ENCODE measurements around the gene CDHR2.
"Not testable (repeated sequence)": the region's sequence is repeated elsewhere in the genome, so short reads cannot be mapped to it uniquely, and the experiment has no call there.

DNA sequence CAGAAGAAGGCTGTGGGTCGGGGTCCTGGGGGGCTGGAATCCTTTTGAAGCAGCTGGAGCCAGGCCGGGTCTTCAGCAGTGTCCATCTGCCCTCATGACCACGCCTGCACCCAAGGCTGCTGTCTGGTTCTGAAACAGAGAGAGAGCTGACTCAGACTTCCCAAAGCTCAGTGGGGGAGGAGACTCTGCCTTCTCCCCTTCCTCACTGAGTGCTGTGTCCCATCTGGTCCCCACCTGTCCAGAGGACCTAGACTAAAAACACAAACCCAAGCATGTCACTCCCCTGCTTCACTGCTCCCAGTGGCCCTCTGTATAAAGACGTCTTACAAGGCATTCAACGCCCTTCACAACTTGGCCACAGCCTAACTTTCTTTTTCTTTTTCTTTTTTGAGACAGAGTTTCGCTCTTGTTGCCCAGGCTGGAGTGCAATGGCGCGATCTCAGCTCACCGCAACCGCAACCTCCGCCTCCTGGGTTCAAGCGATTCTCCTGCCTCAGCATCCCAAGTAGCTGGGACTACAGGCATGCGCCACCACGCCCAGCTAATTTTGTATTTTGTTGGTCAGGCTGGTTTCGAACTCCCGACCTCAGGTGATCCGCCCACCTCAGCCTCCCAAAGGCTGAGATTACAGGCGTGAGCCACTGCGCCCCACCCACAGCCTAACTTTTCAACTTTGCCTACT lies 50.7 kb downstream of the CDHR2 start:
- not testable (repeated sequence) for TF ChIP-seq ELF4 (CRISPR knock-in tag; IDR thresholded peaks at IDR 0.05; ENCODE audit: low read depth); SP1 (CRISPR knock-in tag; conservative IDR thresholded peaks at IDR 0.05); ZNF138 (CRISPR knock-in tag; conservative IDR thresholded peaks at IDR 0.05)
- TF ChIP-seq, protein P1, sequence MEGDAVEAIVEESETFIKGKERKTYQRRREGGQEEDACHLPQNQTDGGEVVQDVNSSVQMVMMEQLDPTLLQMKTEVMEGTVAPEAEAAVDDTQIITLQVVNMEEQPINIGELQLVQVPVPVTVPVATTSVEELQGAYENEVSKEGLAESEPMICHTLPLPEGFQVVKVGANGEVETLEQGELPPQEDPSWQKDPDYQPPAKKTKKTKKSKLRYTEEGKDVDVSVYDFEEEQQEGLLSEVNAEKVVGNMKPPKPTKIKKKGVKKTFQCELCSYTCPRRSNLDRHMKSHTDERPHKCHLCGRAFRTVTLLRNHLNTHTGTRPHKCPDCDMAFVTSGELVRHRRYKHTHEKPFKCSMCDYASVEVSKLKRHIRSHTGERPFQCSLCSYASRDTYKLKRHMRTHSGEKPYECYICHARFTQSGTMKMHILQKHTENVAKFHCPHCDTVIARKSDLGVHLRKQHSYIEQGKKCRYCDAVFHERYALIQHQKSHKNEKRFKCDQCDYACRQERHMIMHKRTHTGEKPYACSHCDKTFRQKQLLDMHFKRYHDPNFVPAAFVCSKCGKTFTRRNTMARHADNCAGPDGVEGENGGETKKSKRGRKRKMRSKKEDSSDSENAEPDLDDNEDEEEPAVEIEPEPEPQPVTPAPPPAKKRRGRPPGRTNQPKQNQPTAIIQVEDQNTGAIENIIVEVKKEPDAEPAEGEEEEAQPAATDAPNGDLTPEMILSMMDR (IDR thresholded peaks at IDR 0.05) = not testable (repeated sequence)
- TF ChIP-seq, protein P2, sequence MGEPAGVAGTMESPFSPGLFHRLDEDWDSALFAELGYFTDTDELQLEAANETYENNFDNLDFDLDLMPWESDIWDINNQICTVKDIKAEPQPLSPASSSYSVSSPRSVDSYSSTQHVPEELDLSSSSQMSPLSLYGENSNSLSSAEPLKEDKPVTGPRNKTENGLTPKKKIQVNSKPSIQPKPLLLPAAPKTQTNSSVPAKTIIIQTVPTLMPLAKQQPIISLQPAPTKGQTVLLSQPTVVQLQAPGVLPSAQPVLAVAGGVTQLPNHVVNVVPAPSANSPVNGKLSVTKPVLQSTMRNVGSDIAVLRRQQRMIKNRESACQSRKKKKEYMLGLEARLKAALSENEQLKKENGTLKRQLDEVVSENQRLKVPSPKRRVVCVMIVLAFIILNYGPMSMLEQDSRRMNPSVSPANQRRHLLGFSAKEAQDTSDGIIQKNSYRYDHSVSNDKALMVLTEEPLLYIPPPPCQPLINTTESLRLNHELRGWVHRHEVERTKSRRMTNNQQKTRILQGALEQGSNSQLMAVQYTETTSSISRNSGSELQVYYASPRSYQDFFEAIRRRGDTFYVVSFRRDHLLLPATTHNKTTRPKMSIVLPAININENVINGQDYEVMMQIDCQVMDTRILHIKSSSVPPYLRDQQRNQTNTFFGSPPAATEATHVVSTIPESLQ (CRISPR knock-in tag; IDR thresholded peaks at IDR 0.05) = not testable (repeated sequence)
- TF ChIP-seq, protein P3, sequence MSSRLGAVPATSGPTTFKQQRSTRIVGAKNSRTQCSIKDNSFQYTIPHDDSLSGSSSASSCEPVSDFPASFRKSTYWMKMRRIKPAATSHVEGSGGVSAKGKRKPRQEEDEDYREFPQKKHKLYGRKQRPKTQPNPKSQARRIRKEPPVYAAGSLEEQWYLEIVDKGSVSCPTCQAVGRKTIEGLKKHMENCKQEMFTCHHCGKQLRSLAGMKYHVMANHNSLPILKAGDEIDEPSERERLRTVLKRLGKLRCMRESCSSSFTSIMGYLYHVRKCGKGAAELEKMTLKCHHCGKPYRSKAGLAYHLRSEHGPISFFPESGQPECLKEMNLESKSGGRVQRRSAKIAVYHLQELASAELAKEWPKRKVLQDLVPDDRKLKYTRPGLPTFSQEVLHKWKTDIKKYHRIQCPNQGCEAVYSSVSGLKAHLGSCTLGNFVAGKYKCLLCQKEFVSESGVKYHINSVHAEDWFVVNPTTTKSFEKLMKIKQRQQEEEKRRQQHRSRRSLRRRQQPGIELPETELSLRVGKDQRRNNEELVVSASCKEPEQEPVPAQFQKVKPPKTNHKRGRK (CRISPR knock-in tag; IDR thresholded peaks at IDR 0.05; ENCODE audit: borderline replicate concordance) = not testable (repeated sequence)
- TF ChIP-seq, protein P4, sequence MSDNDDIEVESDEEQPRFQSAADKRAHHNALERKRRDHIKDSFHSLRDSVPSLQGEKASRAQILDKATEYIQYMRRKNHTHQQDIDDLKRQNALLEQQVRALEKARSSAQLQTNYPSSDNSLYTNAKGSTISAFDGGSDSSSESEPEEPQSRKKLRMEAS (CRISPR knock-in tag; IDR thresholded peaks at IDR 0.05) = not testable (repeated sequence)
- TF ChIP-seq, protein P5, sequence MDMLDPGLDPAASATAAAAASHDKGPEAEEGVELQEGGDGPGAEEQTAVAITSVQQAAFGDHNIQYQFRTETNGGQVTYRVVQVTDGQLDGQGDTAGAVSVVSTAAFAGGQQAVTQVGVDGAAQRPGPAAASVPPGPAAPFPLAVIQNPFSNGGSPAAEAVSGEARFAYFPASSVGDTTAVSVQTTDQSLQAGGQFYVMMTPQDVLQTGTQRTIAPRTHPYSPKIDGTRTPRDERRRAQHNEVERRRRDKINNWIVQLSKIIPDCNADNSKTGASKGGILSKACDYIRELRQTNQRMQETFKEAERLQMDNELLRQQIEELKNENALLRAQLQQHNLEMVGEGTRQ (CRISPR knock-in tag; IDR thresholded peaks at IDR 0.05) = not testable (repeated sequence)
